Activated T-cell treated with anti-CD3 and anti-CD28 coated beads for 4 hours (primary cell): ENCODE results near the gene PPP2R3B.
"Not testable (repeated sequence)": the region's sequence is repeated elsewhere in the genome, so short reads cannot be mapped to it uniquely, and the experiment has no call there.

Experiments used
- DNase-seq: peaks from one replicate; pipeline ENCODE4 v3.0.0-alpha.2; 2020

Gene PPP2R3B

DNA sequence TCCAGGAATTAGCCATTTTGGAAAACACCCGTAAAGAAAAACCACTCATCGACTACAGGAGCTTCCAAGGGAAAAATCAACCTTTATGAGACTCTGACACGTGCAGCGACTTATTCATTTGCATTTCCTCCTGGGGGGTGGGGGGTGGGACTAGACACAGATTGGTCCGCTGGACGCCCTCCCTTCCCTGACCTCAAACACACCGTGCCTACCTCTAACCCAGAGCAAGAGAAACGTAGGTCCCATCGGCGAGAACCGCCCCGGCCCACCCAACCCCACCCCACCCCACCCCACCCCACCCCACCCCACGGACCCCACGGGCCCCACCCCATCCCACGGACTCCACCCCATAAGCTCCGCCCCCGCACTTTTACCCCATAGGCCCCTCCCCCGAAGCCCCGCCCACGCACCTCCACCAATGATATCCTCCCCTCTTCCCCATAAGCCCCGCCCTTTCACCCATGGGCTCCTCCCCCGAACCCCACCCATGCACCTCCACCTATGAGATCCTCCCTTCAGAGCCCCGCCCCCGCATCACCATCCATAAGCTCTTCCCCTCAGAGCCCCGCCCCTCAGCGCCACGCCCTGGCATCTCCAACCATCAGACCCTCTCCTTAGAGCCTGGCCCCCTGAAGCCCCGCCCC is 69.2 kb downstream of the PPP2R3B start:
- DNase-seq, result no peak

DNA sequence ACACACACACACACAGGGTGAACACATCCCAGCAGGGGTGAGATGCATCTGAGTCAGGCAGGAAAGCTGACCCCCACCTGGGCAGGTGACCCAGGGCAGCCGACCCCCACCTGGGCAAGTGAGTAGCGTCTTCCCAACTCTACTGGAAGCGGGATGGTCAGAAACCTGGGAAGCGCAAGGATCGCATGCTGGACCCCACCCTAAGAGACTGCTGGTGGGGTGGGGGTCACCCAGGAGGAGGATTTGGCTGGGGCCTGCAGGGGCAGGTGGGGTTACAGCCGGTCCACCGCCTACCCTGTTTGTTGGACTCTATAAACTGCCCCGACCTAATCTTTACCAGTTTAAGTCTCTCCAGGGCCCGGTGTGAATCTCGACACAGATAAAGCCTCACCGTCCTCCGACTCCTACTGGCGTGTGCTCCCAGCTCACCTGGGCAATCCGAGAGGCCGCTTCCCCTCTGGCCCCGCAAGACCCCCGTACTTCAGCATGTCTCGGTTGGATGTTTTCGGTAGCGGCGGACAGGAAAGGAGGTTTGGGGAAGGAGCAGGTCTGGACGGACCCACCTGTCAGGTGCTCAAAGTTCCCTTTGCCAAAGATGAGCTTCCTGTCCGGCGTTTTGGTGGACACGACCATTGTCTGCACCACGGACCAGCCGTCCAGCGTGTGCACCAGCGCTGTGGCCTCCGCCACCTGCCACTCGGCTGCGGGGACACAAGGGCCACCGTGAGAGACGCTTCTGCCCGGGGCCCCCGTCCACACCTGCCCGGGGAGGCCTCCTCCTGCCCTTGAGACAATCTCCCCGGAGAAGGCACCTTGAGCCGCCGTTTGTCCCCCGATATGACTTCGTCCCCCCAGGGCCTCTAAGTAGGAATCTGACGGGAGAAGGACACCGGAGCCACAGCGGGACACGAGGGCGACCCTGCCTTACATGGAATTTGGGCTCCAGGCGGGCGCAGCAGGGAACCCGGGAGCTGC is 70.1 kb downstream of the PPP2R3B start:
- no peak for DNase-seq

DNA sequence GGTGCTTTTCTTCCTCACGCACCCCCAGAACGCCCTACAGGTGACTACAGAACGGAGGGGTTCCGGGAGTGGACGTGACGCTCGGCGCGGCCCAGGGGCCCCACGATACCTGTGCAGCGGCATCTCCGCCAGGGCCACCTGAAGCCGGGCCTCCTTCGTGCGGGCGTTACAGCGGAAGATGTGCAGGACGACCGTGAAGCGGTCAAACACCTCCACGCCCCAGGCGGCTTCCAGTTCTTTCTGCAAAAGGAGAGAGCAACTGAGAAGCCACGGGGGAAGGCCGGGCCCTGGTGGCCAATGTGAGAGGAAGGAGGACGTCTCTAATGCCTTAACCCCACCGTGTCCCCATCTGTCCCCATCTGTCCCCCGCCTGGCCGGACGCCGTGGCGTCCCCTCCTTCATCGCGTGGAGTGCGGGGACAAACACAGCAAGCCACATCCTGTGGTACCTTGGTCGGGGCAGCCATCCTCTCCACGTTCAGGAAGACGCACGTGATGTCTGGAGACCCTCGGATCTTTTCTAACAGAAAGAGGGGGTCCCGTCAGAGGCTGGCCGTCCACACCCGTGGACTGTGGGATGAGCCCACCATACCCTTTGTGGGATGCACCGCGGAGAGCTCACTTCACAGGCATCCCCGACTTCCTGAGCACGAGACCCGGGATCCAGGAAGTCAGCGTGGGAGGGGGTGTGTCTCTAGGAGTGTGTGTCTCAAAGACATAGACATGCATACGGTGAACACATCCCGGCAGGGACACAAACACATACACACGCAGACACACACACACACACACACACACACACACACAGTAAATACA is 71.7 kb downstream of the PPP2R3B start:
- no peak for DNase-seq

DNA sequence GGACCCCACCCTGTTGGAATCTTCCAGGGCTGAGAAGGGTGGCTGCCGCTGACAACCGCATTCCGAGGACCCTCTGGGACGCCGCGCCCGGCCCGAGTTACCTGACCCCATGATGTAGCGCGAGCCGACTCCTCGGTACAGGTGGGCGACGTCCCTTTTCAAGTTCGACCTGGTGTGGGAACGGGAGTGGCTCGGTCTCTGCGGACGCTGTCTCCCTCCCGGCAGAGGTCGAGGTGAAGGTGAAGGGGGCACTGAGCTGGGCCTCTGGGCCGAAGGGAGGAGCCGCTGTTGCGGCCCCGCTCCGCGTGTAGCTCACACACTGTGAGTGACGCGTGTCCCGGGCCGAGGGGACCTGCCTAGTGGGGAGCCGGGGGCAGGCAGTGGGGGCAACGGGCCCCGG is 72.7 kb downstream of the PPP2R3B start:
- DNase-seq, result no peak

DNA sequence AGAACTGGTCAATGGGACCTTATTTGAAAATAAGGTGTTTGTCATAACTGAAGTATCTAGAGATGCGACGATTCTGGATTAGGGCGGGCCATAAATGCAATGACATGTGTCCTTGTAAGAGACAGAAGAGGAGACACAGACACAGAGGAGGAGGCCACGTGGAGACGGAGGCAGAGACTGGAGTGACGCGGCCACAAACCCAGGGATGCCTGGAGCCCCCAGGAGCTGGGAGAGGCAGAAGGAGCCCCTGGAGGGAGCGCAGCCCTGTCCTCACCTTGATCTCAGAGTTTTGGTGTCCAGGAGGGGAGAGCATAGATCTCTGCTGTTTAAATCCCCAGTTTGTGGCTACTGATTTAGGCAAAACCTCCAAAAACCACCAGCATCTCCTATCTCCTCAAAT is 73.2 kb downstream of the PPP2R3B start:
- no peak for DNase-seq

DNA sequence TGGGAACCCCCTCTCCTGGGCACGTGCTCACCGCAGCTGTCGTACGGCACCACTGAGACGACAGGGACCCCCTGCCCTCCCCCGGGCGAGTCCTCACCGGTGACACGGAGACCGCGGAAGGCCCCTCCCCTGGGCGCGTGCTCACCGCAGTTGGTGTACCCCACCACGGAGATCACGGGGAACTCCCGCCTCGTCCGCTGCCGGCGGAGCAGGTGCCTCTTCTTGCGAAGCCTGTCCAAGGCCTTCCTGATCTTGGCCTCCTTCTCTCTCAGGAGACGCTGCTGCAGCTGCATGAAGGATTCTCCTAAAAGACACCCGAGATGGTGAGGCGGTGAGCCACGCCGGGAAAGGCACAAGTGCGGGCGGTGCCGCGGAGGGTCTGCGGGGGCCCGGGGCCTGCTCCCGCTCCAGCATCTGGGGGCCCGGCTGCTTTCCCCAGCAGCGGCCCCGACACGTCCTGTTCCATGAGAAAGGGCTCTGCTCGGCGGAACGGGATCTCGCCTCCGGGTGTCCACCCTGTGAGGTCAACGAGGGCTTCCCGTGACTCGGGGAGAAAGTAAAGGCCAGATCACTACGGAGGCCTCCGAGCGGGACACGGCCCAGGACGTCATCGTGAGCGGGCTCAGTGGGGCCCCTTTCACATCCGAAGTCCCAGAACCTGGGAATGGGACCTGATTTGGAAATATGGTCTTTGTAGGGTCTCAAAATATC is 73.9 kb downstream of the PPP2R3B start:
- no peak for DNase-seq

DNA sequence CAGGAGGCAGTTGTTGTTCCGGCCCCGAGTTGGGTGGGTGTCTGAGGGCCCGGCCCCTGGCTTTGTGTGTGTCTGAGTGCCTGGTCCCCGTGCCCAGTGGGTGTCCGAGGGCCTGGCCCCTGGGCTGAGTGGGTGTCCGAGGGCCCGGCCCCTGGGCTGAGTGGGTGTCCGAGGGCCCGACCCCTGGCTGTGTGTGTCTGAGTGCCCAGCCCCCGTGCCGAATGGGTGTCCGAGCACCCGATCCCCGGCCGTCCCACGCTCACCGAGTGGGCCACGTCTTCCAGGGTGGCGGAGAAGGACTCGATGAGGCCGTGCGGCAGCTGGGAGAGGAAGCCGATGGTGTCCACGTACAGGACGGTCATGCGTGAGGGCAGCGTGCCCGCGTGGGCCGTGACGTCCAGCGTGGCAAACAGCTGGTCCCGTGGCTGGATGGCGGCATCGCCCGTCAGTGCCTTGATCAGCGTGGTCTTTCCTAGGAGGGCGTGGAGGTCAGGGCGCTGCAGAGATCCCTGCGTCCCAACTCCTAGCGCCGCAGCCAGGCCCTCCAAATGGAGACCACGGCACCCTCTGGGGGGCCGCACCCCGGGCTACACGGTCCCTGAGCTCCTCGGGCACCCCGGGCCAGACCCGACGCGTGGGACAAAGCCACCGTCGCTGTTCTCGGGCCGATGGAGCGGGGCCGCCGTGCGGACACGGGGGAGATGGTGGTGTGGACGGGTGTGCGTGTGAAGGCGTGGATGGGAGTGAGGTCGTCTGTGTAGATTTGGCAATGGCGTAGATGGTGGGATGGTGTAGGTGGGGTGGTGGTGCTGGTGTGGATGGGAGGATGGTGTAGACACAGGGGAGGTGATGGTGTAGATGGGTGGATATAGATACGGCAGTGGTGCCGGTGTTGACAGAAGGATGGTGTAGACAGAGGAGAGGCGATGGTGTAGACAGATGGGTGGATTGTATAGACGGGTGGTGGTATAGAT is 75.3 kb downstream of the PPP2R3B start:
- DNase-seq, result no peak

DNA sequence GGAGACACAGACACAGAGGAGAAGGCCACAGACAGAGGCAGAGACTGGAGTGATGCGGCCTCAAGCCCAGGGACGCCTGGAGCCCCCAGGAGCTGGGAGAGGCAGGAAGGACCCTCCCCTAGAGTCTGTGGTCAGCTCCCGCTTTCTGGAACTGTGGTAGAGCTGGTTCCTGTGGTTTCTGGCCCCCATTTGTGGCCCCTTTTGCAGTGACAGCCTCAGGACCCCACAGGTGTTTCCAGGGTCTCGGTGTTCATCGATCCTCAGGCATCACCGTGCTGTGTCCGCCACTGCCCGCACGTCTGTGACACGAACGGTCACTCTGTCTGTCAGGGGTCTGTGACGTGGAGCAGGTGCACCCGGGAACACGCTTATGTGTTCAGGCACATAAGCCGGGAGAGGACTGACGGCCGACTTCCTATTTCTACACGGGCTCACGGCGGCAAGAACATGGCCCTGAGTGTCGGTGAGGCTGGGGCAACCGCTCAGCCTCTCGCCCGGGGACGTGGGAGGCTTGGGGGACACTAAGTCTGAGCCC is 76.0 kb downstream of the PPP2R3B start:
- no peak for DNase-seq

DNA sequence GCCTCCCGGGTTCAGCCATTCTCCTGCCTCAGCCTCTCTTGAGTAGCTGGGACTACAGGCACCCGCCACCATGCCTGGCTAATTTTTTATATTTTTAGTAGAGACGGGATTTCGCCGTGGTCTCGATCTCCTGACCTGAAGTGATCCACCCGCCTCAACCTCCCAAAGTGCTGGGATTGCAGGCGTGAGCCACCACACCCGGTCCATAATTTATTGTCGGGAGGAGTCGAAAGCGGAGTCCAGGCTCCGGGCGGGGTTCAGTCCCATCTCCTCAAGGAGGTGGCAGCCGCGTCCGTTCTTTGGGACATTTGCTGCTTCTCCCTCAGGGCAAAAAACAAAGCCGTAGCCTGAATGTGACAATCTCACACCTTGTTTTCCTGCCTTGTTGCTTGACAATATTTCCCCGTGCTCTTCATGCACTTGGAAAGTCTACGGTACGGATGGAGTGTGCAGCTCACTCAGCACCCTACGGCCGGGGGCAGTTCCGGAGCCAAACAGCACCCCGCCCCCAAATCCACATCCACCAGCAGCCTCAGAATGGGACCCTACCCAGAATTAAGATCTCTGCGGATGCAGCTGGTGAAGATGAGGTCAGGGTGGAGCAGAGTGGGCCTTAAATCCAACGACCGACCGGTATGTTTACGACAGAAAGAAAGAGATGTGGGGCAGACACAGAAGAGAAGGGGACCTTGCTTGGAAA is 77.7 kb downstream of the PPP2R3B start:
- no peak for DNase-seq

DNA sequence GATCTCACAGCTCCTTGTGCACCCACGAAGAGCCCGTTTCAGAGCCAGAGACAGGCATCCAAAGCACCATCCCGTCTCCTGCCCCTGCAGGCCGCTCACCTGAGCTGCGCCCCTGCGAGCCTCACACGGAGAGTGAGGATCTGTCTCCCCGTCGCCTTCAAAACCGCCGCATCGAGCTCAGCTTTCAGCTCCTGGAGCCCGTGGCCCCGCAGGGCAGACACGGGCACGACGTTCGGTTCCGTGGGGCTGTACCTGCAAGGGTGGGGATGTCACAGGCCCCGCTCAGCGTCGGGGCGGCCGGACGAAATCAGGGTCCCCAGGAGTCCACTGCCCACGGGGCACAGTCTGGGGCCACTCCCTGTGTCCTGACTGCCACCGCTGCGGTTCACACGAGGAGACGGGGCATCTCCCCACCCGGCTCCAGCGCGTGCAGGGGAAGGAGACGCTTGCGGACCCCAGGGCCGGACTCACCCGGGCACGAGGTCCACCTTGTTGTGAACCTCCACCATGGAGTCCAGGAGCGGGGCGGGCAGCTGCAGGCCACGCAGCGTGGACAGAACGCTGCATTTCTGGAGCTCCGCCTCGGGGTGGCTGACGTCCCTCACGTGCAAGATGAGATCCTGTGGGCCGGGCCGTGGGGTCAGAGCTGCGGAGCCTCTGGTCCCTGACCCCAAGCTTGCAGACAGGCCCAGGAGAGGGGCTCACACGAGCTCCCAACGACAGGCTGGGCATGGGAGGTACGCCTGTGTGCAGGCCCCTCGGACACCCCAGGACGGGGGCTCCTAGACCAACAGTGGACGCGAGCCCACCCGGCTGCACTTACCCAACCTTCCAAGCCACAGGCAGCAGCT is 79.2 kb downstream of the PPP2R3B start:
- DNase-seq, result no peak

DNA sequence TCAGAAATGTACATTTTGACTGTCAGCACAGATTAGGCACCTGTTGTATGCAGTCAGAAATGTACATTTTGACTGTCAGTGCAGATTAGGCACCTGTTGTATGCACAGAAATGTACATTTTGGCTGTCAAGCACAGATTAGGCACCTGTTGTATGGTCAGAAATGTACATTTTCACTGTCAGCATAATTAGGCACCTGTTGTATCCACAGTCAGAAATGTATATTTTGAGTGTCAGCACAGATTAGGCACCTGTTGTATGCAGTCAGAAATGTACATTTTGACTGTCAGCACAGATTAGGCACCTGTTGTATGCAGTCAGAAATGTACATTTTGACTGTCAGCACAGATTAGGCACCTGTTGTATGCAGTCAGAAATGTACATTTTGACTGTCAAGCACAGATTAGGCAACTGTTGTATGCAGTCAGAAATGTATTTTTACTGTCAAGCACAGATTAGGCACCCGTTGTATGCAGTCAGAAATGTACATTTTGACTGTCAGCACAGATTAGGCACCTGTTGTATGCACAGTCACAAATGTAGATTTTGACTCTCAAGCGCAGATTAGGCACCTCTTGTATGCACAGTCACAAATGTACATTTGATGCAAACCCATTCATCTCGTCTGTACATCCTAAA is 80.0 kb downstream of the PPP2R3B start:
- not testable (repeated sequence) for DNase-seq

DNA sequence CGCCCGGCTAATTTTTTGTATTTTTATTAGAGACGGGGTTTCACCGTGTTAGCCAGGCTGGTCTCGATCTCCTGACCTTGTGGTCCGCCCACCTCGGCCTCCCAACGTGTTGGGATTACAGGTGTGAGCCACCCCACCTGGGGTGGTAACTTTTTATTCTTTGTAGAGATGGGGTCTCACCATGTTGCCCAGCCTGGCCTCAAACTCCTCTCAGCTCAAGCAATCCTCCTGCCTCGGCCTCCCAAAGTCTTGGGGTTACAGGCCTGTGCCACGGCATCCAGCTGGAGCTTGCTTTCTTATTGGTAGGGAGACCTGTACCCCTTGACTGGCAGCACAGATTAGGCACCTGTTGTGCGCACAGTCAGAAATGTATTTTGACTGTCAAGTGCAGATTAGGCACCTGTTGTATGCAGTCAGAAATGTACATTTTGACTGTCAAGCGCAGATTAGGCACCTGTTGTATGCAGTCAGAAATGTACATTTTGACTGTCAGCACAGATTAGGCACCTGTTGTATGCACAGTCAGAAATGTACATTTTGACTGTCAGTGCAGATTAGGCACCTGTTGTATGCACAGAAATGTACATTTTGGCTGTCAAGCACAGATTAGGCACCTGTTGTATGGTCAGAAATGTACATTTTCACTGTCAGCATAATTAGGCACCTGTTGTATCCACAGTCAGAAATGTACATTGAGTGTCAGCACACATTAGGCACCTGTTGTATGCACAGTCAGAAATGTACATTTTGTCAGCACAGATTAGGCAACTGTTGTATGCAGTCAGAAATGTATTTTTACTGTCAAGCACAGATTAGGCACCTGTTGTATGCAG is 80.7 kb downstream of the PPP2R3B start:
- not testable (repeated sequence) for DNase-seq

DNA sequence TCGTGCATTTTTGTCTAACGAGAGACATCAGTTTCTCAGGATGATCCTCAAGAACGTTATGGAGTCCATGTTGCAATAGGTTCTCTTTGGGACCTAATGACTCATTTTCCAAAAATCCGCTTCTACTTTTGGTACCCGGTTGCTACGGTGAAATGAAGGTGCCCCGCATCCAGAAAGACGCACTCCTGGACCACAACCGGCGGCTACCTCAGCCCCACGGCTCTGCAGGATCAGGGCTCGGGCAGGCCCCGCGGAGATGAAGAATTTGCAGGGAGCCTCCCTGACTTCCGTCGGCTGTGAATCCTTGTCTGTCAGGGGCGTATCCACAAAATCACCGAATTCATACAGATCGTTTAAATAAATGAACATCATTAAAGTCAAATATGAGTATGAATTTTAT is 83.7 kb downstream of the PPP2R3B start:
- no peak for DNase-seq

DNA sequence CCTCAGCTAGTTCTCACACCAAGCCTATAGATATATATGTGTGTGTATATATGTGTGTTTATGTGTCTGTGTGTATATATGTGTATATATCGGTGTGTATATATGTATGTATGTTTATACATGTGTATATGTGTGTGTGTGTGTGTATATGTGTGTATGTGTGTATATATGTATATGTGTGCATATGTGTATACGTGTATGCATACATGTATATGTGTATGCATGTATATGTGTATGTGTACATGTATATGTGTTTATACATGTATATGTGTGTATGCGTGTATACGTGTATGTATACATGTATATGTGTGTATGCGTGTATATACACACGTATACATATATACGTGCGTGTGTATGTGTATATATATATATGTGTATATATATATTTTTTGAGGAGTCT is 86.4 kb downstream of the PPP2R3B start:
- no peak for DNase-seq

DNA sequence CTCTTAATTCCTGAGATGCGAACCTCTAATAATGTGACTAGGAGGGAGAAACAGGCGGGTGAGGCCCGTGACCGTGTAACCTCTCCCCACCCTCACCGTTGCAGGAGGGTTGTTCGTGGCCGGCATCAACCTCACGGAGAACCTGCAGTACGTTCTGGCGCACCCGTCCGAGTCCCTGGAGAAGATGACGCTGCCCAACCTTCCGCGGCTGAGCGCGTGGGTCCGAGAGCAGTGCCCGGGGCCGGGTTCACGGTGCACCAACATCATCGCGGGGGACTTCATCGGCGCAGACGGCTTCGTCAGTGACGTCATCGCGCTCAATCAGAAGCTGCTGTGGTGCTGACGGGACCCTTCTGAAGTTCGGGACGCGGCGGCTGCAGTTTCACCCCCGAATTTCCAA is 87.7 kb downstream of the PPP2R3B start:
- no peak for DNase-seq

DNA sequence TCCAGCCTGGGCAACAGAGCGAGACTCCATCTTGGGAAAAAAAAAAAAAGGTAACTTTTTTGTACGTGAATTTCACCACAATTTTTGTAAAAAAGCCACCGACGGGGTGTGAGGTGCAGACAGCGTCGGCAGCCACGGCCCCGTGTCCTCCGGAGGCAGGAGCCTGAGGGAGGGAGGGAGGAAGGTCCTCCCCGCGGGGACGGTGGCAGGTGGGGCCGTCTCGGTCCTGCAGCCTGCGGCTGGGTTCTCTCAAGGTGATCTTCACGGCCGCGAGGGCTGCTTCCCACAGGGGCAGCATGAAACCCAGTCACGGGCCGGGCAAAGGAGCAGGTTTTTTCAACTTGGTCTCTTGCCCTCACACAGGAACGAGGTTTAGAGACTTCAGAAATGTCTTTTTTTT is 91.6 kb downstream of the PPP2R3B start:
- no peak for DNase-seq

DNA sequence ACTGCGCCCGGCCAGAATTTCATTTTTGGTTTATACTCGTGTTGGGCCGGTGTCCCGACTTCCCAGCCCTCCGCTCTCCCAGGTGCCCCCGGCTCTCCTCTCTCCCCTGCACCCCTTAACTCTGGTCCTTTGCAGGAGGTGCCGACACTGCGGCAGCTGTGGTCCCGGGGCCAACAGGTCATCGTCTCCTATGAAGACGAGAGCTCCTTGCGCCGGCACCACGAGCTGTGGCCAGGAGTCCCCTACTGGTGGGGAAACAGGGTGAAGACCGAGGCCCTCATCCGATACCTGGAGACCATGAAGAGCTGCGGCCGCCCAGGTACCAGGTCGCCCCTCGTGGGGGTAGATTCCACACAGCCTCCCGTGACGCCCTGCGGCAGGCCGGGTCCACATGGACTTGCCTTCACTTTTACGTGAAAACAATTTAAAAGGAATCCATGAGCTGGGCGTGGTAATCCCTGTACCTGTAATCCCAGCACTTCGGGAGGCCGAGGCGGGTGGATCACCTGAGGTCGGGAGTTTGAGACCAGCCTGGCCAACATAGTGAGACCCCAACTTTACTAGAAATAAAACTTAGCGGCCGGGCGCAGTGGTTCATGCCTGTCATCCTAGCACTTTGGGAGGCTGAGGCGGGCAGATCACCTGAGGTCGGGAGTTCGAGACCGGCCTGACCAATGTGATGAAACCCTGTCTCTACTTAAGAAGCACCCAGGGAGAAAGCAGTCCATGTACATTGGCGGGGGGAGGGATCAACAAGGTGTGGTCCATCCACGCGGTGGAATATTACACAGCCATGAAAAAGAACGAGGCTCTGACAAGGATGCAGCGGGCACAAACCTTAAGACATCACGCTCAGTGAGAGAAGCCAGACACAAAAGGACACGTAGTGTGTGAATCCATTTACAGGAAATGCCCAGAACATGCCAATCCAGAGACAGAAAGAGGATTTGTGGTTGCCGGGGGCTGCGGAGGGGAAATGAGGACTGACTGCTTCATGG is 93.5 kb downstream of the PPP2R3B start:
- no peak for DNase-seq
